NCI-H2196 (cell line): Measurements from ENCODE around the gene MEN1.

Source experiments
- DNase-seq: peaks from one replicate; lab custom pipeline; 2025; ENCODE audit not compliant: unreplicated experiment; lab: John Stamatoyannopoulos, UW

Gene MEN1

GRCh38 chr11:64765851-64766665, 44.3 kb downstream of the MEN1 start:
- DNase-seq: no peak

- no peak for DNase-seq
Observed at GRCh38 chr11:64765291-64765850, 45.0 kb downstream of the MEN1 start.

GRCh38 chr11:64764753-64765152, 45.6 kb downstream of the MEN1 start:
- no peak for DNase-seq

GRCh38 chr11:64764040-64764611, 46.2 kb downstream of the MEN1 start:
- DNase-seq: no peak

GRCh38 chr11:64763526-64764039, 46.8 kb downstream of the MEN1 start:
- DNase-seq: no peak

GRCh38 chr11:64762674-64763525, 47.5 kb downstream of the MEN1 start:
- DNase-seq: peak; percentile 20

- no peak for DNase-seq
Observed at GRCh38 chr11:64762277-64762673, 48.1 kb downstream of the MEN1 start.

GRCh38 chr11:64760759-64761420, 49.5 kb downstream of the MEN1 start:
- DNase-seq: no peak

- DNase-seq: no peak
Observed at GRCh38 chr11:64759722-64760719, 50.3 kb downstream of the MEN1 start, which contains the start of gene PYGM. TSS of gene PYGM (minus strand) at chr11:64759974. CDS start at chr11:64759898, 76 bp downstream.

- DNase-seq: no peak
Observed at GRCh38 chr11:64759131-64759721, 51.1 kb downstream of the MEN1 start.

- DNase-seq: no peak
Observed at GRCh38 chr11:64758330-64759079, 51.8 kb downstream of the MEN1 start.

- DNase-seq: no peak
Observed at GRCh38 chr11:64757549-64758329, 52.6 kb downstream of the MEN1 start.

GRCh38 chr11:64755681-64756361, 54.5 kb downstream of the MEN1 start:
- no peak for DNase-seq

- DNase-seq: no peak
Observed at GRCh38 chr11:64754919-64755662, 55.3 kb downstream of the MEN1 start.

- DNase-seq: no peak
Observed at GRCh38 chr11:64754124-64754918, 56.0 kb downstream of the MEN1 start.
